Neural progenitor cell (in vitro differentiated cells): ENCODE results near the gene TRIM75. TPM values are rescaled to one million over a fixed set of nuclear protein-coding genes. Genes with fewer than 3 reads are reported as not detected.

Experiments used
- DNase-seq: peaks from one replicate; pipeline ENCODE4 v3.0.0-alpha.2; 2016; ENCODE audit warnings: low spot score
- H2AFZ ChIP-seq: fragments of 200-600 bp; sonication (generic); replicated peaks from 2 replicates; pipeline ENCODE4 v1.6.1; 2016; ENCODE audit warnings: antibody characterized with exemption
- H3F3A ChIP-seq: fragments of 200-600 bp; sonication (generic); 2 replicates; pipeline ENCODE4 v1.6.1; 2016; ENCODE audit warnings: antibody characterized with exemption, low read depth
- H3K27ac ChIP-seq: fragments of 200-600 bp; sonication (generic); 2 replicates; pipeline ENCODE4 v1.5.1; 2016; ENCODE audit warnings: mild to moderate bottlenecking
- H3K27me3 ChIP-seq: fragments of 200-600 bp; sonication (generic); 2 replicates; pipeline ENCODE4 v1.6.1; 2016; ENCODE audit warnings: mild to moderate bottlenecking, moderate library complexity
- H3K36me3 ChIP-seq: fragments of 200-600 bp; sonication (generic); 2 replicates; pipeline ENCODE4 v1.5.1; 2016
- H3K4me1 ChIP-seq: fragments of 200-600 bp; sonication (generic); 2 replicates; pipeline ENCODE4 v1.6.1; 2016; ENCODE audit warnings: mixed run types
- H3K4me2 ChIP-seq: fragments of 200-600 bp; sonication (generic); 2 replicates; pipeline ENCODE4 v1.6.1; 2016
- H3K4me3 ChIP-seq: fragments of 200-600 bp; sonication (generic); 2 replicates; pipeline ENCODE4 v1.5.1; 2016
- H3K79me2 ChIP-seq: fragments of 200-600 bp; sonication (generic); 2 replicates; pipeline ENCODE4 v1.6.1; 2016; ENCODE audit warnings: low read depth
- H3K9ac ChIP-seq: fragments of 200-600 bp; sonication (generic); 2 replicates; pipeline ENCODE4 v1.6.1; 2016
- H3K9me3 ChIP-seq: fragments of 200-600 bp; sonication (generic); 2 replicates; pipeline ENCODE4 v1.5.1; 2016; ENCODE audit warnings: low read depth
- H4K20me1 ChIP-seq: fragments of 200-600 bp; sonication (generic); 2 replicates; pipeline ENCODE4 v1.6.1; 2016; ENCODE audit warnings: low read depth
- H3K27ac Mint-ChIP-seq: 3 replicates; pipeline ENCODE4 v1.8.0; 2021; ENCODE audit warnings: mixed read lengths
- H3K27me3 Mint-ChIP-seq: 2 replicates; pipeline ENCODE4 v1.8.0; 2022; ENCODE audit warnings: low read depth, mild to moderate bottlenecking, inconsistent platforms, moderate library complexity, mixed read lengths; ENCODE audit not compliant: insufficient read depth
- H3K36me3 Mint-ChIP-seq: 3 replicates; pipeline ENCODE4 v1.8.0; 2021; ENCODE audit warnings: mixed read lengths
- H3K4me1 Mint-ChIP-seq: 3 replicates; pipeline ENCODE4 v1.8.0; 2021; ENCODE audit warnings: mixed read lengths
- H3K4me3 Mint-ChIP-seq: 3 replicates; pipeline ENCODE4 v1.8.0; 2021; ENCODE audit warnings: mild to moderate bottlenecking, moderate library complexity, mixed read lengths
- H3K9me3 Mint-ChIP-seq: 3 replicates; pipeline ENCODE4 v1.8.0; 2020; ENCODE audit warnings: mixed read lengths
- CTCF ChIP-seq: fragments of 200-600 bp; sonication (generic); IDR thresholded peaks from 2 replicates; pipeline ENCODE4 v1.5.1; 2017; ENCODE audit warnings: antibody characterized with exemption, mild to moderate bottlenecking
- EZH2 ChIP-seq: fragments of 200-600 bp; sonication (generic); IDR thresholded peaks from 2 replicates; pipeline ENCODE4 v1.6.1; 2017; ENCODE audit warnings: antibody characterized with exemption, mild to moderate bottlenecking, moderate library complexity
- EZH2phosphoT487 ChIP-seq: fragments of 200-600 bp; sonication (generic); IDR thresholded peaks from 2 replicates; pipeline ENCODE4 v1.6.1; 2017; ENCODE audit warnings: antibody characterized with exemption
- small RNA-seq: library from RNA; depleted of rRNA; stranded (forward); fragments of <200 nt; gene quantifications from one replicate; pipeline ENCODE3, GENCODE V24; 2015
- total RNA-seq: library from RNA; depleted of rRNA; stranded (reverse); fragments of >200 nt; gene quantifications from 2 replicates; pipeline ENCODE4 v1.2.3, GENCODE V29; 2015; ENCODE audit warnings: low replicate concordance

The TRIM75 gene
- total RNA-seq, 1 donor from 2014 or later, result not detected

DNA sequence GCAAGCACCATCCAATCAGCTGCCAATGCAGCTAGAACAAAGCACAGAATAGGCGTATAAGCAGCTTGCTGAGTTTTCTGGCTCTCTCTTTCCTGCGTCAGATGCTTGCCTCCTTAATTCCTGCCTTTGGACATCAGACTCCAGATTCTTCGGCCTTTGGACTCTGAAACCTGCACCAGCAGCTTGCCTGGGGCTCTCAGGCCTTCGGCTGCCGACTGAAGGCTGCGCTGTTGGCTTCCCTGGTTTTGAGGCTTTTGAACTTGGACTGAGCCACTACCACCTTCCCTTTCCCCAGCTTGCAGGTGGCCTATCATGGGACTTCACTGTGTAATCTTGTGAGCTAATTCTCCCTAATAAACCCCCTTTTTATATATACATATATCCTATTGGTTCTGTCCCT, 52.9 kb downstream of the TRIM75 start:
- H3F3A ChIP-seq, result no peaks in the 10 kb centered on the region
- Mint-ChIP-seq H3K36me3 (peaks cover 5% of the 10 kb centered on the region), H3K4me3 (no peak overlapping the region), H3K4me1 (no peaks in the 10 kb centered on the region), H3K9me3 (no peaks in the 10 kb centered on the region), H3K27me3 (peaks cover 2% of the 10 kb centered on the region), H3K27ac (no peak overlapping the region)
- no peaks in the 10 kb centered on the region for H3K36me3 ChIP-seq
- peaks cover 3% of the 10 kb centered on the region for H3K4me1 ChIP-seq
- H2AFZ ChIP-seq, result no peak overlapping the region
- TF ChIP-seq CTCF (no peak), EZH2phosphoT487 (no peak), EZH2 (no peak)
- peaks cover 6% of the 10 kb centered on the region for H3K79me2 ChIP-seq
- H3K27me3 ChIP-seq, result no peaks in the 10 kb centered on the region
- no peak overlapping the region for H3K27ac ChIP-seq
- H3K9me3 ChIP-seq, result no peaks in the 10 kb centered on the region
- H3K4me3 ChIP-seq, result no peak overlapping the region
- no peak overlapping the region for H3K9ac ChIP-seq
- no peak overlapping the region for H3K4me2 ChIP-seq
- no peak for DNase-seq
- H4K20me1 ChIP-seq, result no peaks in the 10 kb centered on the region

Small RNA genes within 50 kb of the gene (small RNA-seq; reads per million reads assigned to genes)
- gene AC106872.12, result not detected

Other genes with a start within 250 kb of the TRIM75 start
- gene APELA, start 176.7 kb upstream of the TRIM75 start, total RNA-seq, result 10.9 and 15.0 TPM in 2 replicates
- not detected in 2 replicates for gene TRIM61, start 76.2 kb upstream of the TRIM75 start, total RNA-seq
- gene TRIM60, start 21.9 kb upstream of the TRIM75 start, total RNA-seq, result not detected in 2 replicates
- gene TMEM192, start 59.0 kb downstream of the TRIM75 start, total RNA-seq, result 11.3 and 16.1 TPM in 2 replicates
- 18.6 and 24.3 TPM in 2 replicates for gene KLHL2, start 153.7 kb downstream of the TRIM75 start, total RNA-seq